Measurements from ENCODE around the gene PEX14.

GRCh38 chr1:10641976-10642375 is 167.2 kb downstream of the PEX14 start:
- TF ChIP-seq ATF3 (IDR thresholded peaks at IDR 0.05) (no peak), CTCF (IDR thresholded peaks at IDR 0.05 in 2 of 3, conservative IDR thresholded peaks at IDR 0.05 in 1 of 3; ENCODE audit: borderline replicate concordance in 1 of 3, insufficient read depth in 1 of 3, low read depth in 2 of 3, low read length in 2 of 3) (no peak), POLR2A (IDR thresholded peaks at IDR 0.05; ENCODE audit: borderline replicate concordance, extremely low read depth, insufficient read depth, insufficient read length) (no peak), SIN3A (IDR thresholded peaks at IDR 0.05; ENCODE audit: low read depth) (no peak), SP1 (IDR thresholded peaks at IDR 0.05; ENCODE audit: low read depth) (no peak), ZBTB33 (IDR thresholded peaks at IDR 0.05; ENCODE audit: extremely low read depth, insufficient replicate concordance, low read length) (no peak), SRF (IDR thresholded peaks at IDR 0.05; ENCODE audit: low read depth) (no peak), TCF7L2 (IDR thresholded peaks at IDR 0.05; ENCODE audit: borderline replicate concordance, extremely low read depth, insufficient read depth, insufficient read length) (no peak), REST (IDR thresholded peaks at IDR 0.05; ENCODE audit: low read depth) (no peak), RAD21 (IDR thresholded peaks at IDR 0.05; ENCODE audit: low read depth) (no peak), POLR2AphosphoS5 (IDR thresholded peaks at IDR 0.05; ENCODE audit: low read depth, low read length) (no peak), ZFX (IDR thresholded peaks at IDR 0.05) (no peak)
